NCI-H1092 (cell line): ENCODE data around the gene DCT.

Source experiments
- DNase-seq: peaks from one replicate; lab custom pipeline; 2025; lab: John Stamatoyannopoulos, UW

DCT gene

GRCh38 chr13:94454334-94454733 lies 25.1 kb downstream of the DCT start:
- no peak for DNase-seq

GRCh38 chr13:94444826-94445225 lies 34.7 kb downstream of the DCT start:
- DNase-seq, result no peak

GRCh38 chr13:94435604-94436226 lies 43.8 kb downstream of the DCT start:
- DNase-seq, result peak; percentile 79

GRCh38 chr13:94433055-94433961 lies 46.2 kb downstream of the DCT start:
- peak; percentile 67 for DNase-seq

- DNase-seq, result no peak
Measured at GRCh38 chr13:94431987-94432386, 47.5 kb downstream of the DCT start.

GRCh38 chr13:94431574-94431973 lies 47.9 kb downstream of the DCT start:
- DNase-seq, result no peak

GRCh38 chr13:94427313-94427953 lies 52.0 kb downstream of the DCT start:
- no peak for DNase-seq

- DNase-seq, result no peak
Measured at GRCh38 chr13:94419925-94420305, 59.6 kb downstream of the DCT start.

GRCh38 chr13:94419304-94419924 lies 60.1 kb downstream of the DCT start:
- no peak for DNase-seq

GRCh38 chr13:94417294-94417693 lies 62.2 kb downstream of the DCT start:
- no peak for DNase-seq

GRCh38 chr13:94416454-94417080 lies 62.9 kb downstream of the DCT start:
- DNase-seq, result peak; percentile 78

- DNase-seq, result peak; percentile 75
Measured at GRCh38 chr13:94415500-94416237, 63.8 kb downstream of the DCT start.

GRCh38 chr13:94414708-94415107 lies 64.8 kb downstream of the DCT start:
- peak; percentile 57 for DNase-seq

GRCh38 chr13:94414141-94414540 lies 65.3 kb downstream of the DCT start:
- DNase-seq, result no peak

- no peak for DNase-seq
Measured at GRCh38 chr13:94413598-94413944, 65.9 kb downstream of the DCT start.

GRCh38 chr13:94412870-94413597 lies 66.4 kb downstream of the DCT start:
- DNase-seq, result no peak

- no peak for DNase-seq
Measured at GRCh38 chr13:94411747-94412146, 67.7 kb downstream of the DCT start.

- DNase-seq, result no peak
Measured at GRCh38 chr13:94408314-94409036, 71.0 kb downstream of the DCT start.

GRCh38 chr13:94400874-94401273 lies 78.6 kb downstream of the DCT start:
- DNase-seq, result no peak

- DNase-seq, result no peak
Measured at GRCh38 chr13:94399812-94400211, 79.7 kb downstream of the DCT start.
